Measurements from ENCODE around the gene CDC73. TPM values are rescaled to one million over a fixed set of nuclear protein-coding genes. Genes with fewer than 3 reads are reported as not detected.

Gene CDC73
- total and polyA plus RNA-seq, 4 donors: 5.8 to 20.6 (median 12.6) TPM

- no peak overlapping the region for H3K4me3 ChIP-seq (ENCODE audit: low read depth in 1 of 3, low read length in 3 of 3)
- no peak overlapping the region for H3K9ac ChIP-seq (ENCODE audit: low read depth in 1 of 2, low read length in 2 of 2)
- TF ChIP-seq CTCF (IDR thresholded peaks at IDR 0.05; ENCODE audit: low read depth, low read length, missing input control) (no peak), EGR1 (IDR thresholded peaks at IDR 0.05; ENCODE audit: low read depth in 2 of 2) (no peak), TAF1 (conservative IDR thresholded peaks at IDR 0.05) (no peak), FOXA2 (IDR thresholded peaks at IDR 0.05) (no peak), FOXA1 (IDR thresholded peaks at IDR 0.05) (no peak), RAD21 (IDR thresholded peaks at IDR 0.05) (no peak), SP1 (IDR thresholded peaks at IDR 0.05) (no peak), YY1 (IDR thresholded peaks at IDR 0.05) (no peak), HNF4A (conservative IDR thresholded peaks at IDR 0.05) (no peak)
- H3K27ac ChIP-seq (ENCODE audit: low read depth in 1 of 2, low read length in 2 of 2): no peak overlapping the region
- H3K4me1 ChIP-seq (ENCODE audit: control insufficient read depth in 4 of 4, insufficient read depth in 4 of 4, low read length in 3 of 4): no peaks in the 10 kb centered on the region
- peaks cover 0 to 36% (median 23%) of the 10 kb centered on the region in 4 donors for H3K36me3 ChIP-seq (ENCODE audit: control insufficient read depth in 4 of 4, insufficient read depth in 3 of 4, low read depth in 1 of 4, low read length in 3 of 4)
- no peaks in the 10 kb centered on the region for H3K9me3 ChIP-seq (ENCODE audit: control insufficient read depth in 4 of 4, low read length in 3 of 4)
- WGBS: 94% methylated on average over 6 of the region's 6 CpGs
- no peaks in the 10 kb centered on the region for H3K27me3 ChIP-seq (ENCODE audit: control insufficient read depth in 4 of 4, insufficient read depth in 4 of 4, low read length in 3 of 4)
- no peak for DNase-seq (ENCODE audit: low spot score)
Measured at GRCh38 chr1:193083365-193084088, 38.3 kb upstream of the CDC73 start.

DNA sequence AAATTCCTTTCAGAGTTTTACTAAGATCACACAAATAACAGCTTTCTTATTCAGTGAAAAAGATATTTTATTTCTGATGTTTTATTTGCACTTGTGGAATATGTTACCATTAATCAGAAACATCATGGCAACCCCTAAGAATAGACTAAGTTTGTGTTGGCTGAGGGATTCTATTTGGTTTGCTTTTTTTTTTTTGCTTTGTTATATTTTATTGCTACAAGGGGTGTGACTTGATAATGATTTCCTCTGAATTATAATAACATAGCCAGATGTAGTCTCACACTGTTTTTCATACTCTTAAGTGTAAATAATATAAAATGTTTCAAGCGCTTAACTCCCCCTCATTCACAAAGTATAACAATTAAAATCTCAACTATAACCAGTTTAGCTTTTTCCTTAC, 36.6 kb upstream of the CDC73 start:
- no peak overlapping the region for H3K27ac ChIP-seq (ENCODE audit: low read depth in 1 of 2, low read length in 2 of 2)
- H3K9ac ChIP-seq (ENCODE audit: low read depth in 1 of 2, low read length in 2 of 2): no peak overlapping the region
- H3K27me3 ChIP-seq (ENCODE audit: control insufficient read depth in 4 of 4, insufficient read depth in 4 of 4, low read length in 3 of 4): no peaks in the 10 kb centered on the region
- H3K4me1 ChIP-seq (ENCODE audit: control insufficient read depth in 4 of 4, insufficient read depth in 4 of 4, low read length in 3 of 4): no peaks in the 10 kb centered on the region
- 93% methylated on average over 1 of the region's 1 CpG for WGBS
- H3K9me3 ChIP-seq (ENCODE audit: control insufficient read depth in 4 of 4, low read length in 3 of 4): no peaks in the 10 kb centered on the region
- peaks cover 0 to 33% (median 21%) of the 10 kb centered on the region in 4 donors for H3K36me3 ChIP-seq (ENCODE audit: control insufficient read depth in 4 of 4, insufficient read depth in 3 of 4, low read depth in 1 of 4, low read length in 3 of 4)
- TF ChIP-seq FOXA2 (IDR thresholded peaks at IDR 0.05) (no peak), TAF1 (conservative IDR thresholded peaks at IDR 0.05) (no peak), RXRA (IDR thresholded peaks at IDR 0.05) (no peak), HNF4G (IDR thresholded peaks at IDR 0.05) (no peak), EGR1 (IDR thresholded peaks at IDR 0.05; ENCODE audit: low read depth in 2 of 2) (no peak)
- H3K4me3 ChIP-seq (ENCODE audit: low read depth in 1 of 3, low read length in 3 of 3): no peak overlapping the region
- DNase-seq (ENCODE audit: low spot score): no peak

GRCh38 chr1:193086342-193086741, 35.5 kb upstream of the CDC73 start:
- no peak overlapping the region for H3K9ac ChIP-seq (ENCODE audit: low read depth in 1 of 2, low read length in 2 of 2)
- H3K4me3 ChIP-seq (ENCODE audit: low read depth in 1 of 3, low read length in 3 of 3): no peak overlapping the region
- H3K9me3 ChIP-seq (ENCODE audit: control insufficient read depth in 4 of 4, low read length in 3 of 4): no peaks in the 10 kb centered on the region
- H3K27me3 ChIP-seq (ENCODE audit: control insufficient read depth in 4 of 4, insufficient read depth in 4 of 4, low read length in 3 of 4): no peaks in the 10 kb centered on the region
- peaks cover 0 to 31% (median 20%) of the 10 kb centered on the region in 4 donors for H3K36me3 ChIP-seq (ENCODE audit: control insufficient read depth in 4 of 4, insufficient read depth in 3 of 4, low read depth in 1 of 4, low read length in 3 of 4)
- no peaks in the 10 kb centered on the region for H3K4me1 ChIP-seq (ENCODE audit: control insufficient read depth in 4 of 4, insufficient read depth in 4 of 4, low read length in 3 of 4)
- H3K27ac ChIP-seq (ENCODE audit: low read depth in 1 of 2, low read length in 2 of 2): no peak overlapping the region
- TF ChIP-seq SP1 (IDR thresholded peaks at IDR 0.05) (no peak), CTCF (IDR thresholded peaks at IDR 0.05; ENCODE audit: low read depth, low read length, missing input control) (no peak), JUND (IDR thresholded peaks at IDR 0.05) (no peak), YY1 (IDR thresholded peaks at IDR 0.05) (no peak), HNF4A (conservative IDR thresholded peaks at IDR 0.05) (no peak), FOXA1 (IDR thresholded peaks at IDR 0.05) (no peak), ATF3 (IDR thresholded peaks at IDR 0.05) (no peak)
- whole genome bisulfite sequencing: 96% methylated on average over 3 of the region's 3 CpGs
- no peak for DNase-seq (ENCODE audit: low spot score)
